GM12801 (cell line): Measurements from ENCODE around the gene TMEM161A.

Experiments used
- TF ChIP-seq, protein P1 (sequence below): IDR thresholded peaks from one replicate; pipeline ENCODE4 v1.5.1; 2011; ENCODE audit warnings: control low read depth; ENCODE audit not compliant: insufficient read length; ENCODE audit errors: extremely low read depth

Gene TMEM161A

GRCh38 chr19:19074196-19074882, 63.9 kb downstream of the TMEM161A start:
- TF ChIP-seq, protein P1, sequence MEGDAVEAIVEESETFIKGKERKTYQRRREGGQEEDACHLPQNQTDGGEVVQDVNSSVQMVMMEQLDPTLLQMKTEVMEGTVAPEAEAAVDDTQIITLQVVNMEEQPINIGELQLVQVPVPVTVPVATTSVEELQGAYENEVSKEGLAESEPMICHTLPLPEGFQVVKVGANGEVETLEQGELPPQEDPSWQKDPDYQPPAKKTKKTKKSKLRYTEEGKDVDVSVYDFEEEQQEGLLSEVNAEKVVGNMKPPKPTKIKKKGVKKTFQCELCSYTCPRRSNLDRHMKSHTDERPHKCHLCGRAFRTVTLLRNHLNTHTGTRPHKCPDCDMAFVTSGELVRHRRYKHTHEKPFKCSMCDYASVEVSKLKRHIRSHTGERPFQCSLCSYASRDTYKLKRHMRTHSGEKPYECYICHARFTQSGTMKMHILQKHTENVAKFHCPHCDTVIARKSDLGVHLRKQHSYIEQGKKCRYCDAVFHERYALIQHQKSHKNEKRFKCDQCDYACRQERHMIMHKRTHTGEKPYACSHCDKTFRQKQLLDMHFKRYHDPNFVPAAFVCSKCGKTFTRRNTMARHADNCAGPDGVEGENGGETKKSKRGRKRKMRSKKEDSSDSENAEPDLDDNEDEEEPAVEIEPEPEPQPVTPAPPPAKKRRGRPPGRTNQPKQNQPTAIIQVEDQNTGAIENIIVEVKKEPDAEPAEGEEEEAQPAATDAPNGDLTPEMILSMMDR: no peak

GRCh38 chr19:19071897-19072296, 66.4 kb downstream of the TMEM161A start:
- TF ChIP-seq, protein P1: no peak
